Colonic mucosa (tissue), 4 donors: Measurements from ENCODE around the gene ISM1. TPM values are rescaled to one million over a fixed set of nuclear protein-coding genes. Genes with fewer than 3 reads are reported as not detected.
A peak's percentile ranks its signal among the peaks of the same experiment; 100 is the strongest.

Experiments
- DNase-seq: peaks from one replicate; pipeline ENCODE4 v3.0.0-alpha.2; 2020
- H3K27ac ChIP-seq: fragments of 200-600 bp; one replicate; pipeline ENCODE4 v1.8.0; 2021
- H3K27me3 ChIP-seq: fragments of 200-600 bp; one replicate; pipeline ENCODE4 v1.8.0; 2021
- H3K36me3 ChIP-seq: fragments of 200-600 bp; one replicate; pipeline ENCODE4 v1.8.0; 2021
- H3K4me1 ChIP-seq: fragments of 200-600 bp; one replicate; pipeline ENCODE4 v1.8.0; 2021; ENCODE audit warnings: mild to moderate bottlenecking
- H3K4me3 ChIP-seq: fragments of 200-600 bp; one replicate; pipeline ENCODE4 v1.8.0; 2021
- H3K9ac ChIP-seq, 2 donors: one replicate each; pipeline ENCODE4 v1.7.0; 2013; ENCODE audit warnings: control low read depth in 2 of 2, low read depth in 2 of 2, low read length in 2 of 2
- H3K9me3 ChIP-seq: fragments of 200-600 bp; one replicate; pipeline ENCODE4 v1.8.0; 2021
- intact Hi-C: fragments of 100-400 bp; cut with DNase I; formaldehyde crosslinking; loops from one replicate; pipeline ENCODE4 v1.14.1; 2022
- total RNA-seq, 2 donors: library from RNA; stranded (reverse); fragmentation: NEBNext Ultra II Directional in 1 of 2; extraction: Animal tissue kit (Norgen Biotek cat#: 25700) in 1 of 2; gene quantifications; one replicate each; pipeline ENCODE4 v1.2.1, GENCODE V29; 2021
- TF ChIP-seq, protein P1 (sequence below): fragments of 200-600 bp; IDR thresholded peaks from one replicate; pipeline ENCODE4 v1.8.0; 2022; ENCODE audit warnings: antibody characterized with exemption, mild to moderate bottlenecking
- donor health status: healthy.
- donor health status: DM: no; HTN: no; CAD: no.
- donor health status: DM: no; HTN: no; CAD: no.

Gene ISM1
- total RNA-seq, 2 donors from 2014 or later = 0.42 TPM; not detected in 1

DNA sequence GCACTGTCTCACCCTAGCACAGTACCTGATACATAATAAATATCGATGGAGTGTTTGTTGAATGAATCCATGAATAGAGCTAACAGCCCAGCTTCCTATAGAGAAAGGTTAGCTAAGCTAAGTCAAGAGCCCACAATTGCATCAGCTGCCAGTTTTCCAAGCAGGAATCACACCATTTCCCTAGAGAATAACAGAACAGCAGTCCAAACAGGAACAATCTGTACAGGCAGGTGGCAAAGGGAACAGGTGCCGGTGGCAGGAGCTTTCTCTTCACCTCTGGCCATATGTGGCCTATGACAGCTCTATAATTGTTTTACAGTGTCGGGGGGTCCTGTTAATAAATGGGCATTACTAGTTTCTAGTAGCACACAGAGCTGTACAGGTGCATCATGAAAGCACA, 38.8 kb downstream of the ISM1 start:
- TF ChIP-seq, protein P1, sequence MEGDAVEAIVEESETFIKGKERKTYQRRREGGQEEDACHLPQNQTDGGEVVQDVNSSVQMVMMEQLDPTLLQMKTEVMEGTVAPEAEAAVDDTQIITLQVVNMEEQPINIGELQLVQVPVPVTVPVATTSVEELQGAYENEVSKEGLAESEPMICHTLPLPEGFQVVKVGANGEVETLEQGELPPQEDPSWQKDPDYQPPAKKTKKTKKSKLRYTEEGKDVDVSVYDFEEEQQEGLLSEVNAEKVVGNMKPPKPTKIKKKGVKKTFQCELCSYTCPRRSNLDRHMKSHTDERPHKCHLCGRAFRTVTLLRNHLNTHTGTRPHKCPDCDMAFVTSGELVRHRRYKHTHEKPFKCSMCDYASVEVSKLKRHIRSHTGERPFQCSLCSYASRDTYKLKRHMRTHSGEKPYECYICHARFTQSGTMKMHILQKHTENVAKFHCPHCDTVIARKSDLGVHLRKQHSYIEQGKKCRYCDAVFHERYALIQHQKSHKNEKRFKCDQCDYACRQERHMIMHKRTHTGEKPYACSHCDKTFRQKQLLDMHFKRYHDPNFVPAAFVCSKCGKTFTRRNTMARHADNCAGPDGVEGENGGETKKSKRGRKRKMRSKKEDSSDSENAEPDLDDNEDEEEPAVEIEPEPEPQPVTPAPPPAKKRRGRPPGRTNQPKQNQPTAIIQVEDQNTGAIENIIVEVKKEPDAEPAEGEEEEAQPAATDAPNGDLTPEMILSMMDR = no peak
- no peaks in the 10 kb centered on the region for H3K36me3 ChIP-seq
- no peak overlapping the region for H3K9ac ChIP-seq
- H3K4me3 ChIP-seq = no peak overlapping the region
- no peaks in the 10 kb centered on the region for H3K4me1 ChIP-seq
- H3K27ac ChIP-seq = no peak overlapping the region
- intact Hi-C loops = no loop called here
- no peaks in the 10 kb centered on the region for H3K27me3 ChIP-seq
- no peaks in the 10 kb centered on the region for H3K9me3 ChIP-seq
- DNase-seq = no peak

- H3K36me3 ChIP-seq = no peaks in the 10 kb centered on the region
- intact Hi-C loops = no loop called here
- DNase-seq = no peak
- H3K9ac ChIP-seq = no peak overlapping the region
- H3K4me3 ChIP-seq = no peak overlapping the region
- H3K27ac ChIP-seq = no peak overlapping the region
- TF ChIP-seq, protein P1 = no peak
- no peaks in the 10 kb centered on the region for H3K4me1 ChIP-seq
- H3K9me3 ChIP-seq = no peaks in the 10 kb centered on the region
- H3K27me3 ChIP-seq = no peaks in the 10 kb centered on the region
Observed at GRCh38 chr20:13260650-13261279, 39.7 kb downstream of the ISM1 start.

- intact Hi-C loops = no loop called here
- no peaks in the 10 kb centered on the region for H3K27me3 ChIP-seq
- H3K4me1 ChIP-seq = no peaks in the 10 kb centered on the region
Observed at GRCh38 chr20:13261460-13262301, 40.6 kb downstream of the ISM1 start.

DNA sequence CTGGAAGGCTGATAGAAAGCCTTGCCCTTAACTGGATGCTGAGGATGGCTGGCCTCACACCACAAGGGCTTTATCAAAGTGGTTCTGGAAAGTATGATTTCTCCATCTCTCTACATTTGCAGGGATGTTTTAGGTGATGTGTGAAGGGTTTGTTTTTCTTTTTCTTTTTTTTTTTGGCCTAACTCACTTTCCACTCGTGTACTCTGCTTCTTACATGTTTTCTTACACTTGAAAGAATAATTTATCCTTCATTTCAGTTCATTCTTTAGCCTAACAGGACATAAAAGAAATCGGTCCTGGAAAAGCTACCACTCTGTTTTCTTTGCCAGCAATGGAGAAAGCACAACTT, 41.2 kb downstream of the ISM1 start:
- Histone ChIP-seq H3K27me3 (no peaks in the 10 kb centered on the region), H3K36me3 (no peaks in the 10 kb centered on the region), H3K9ac (no peak overlapping the region), H3K4me3 (no peak overlapping the region), H3K27ac (no peak overlapping the region), H3K4me1 (no peaks in the 10 kb centered on the region), H3K9me3 (no peaks in the 10 kb centered on the region)
- TF ChIP-seq, protein P1 = no peak
- no peak for DNase-seq
- intact Hi-C loops = no loop called here

More at GRCh38 chr20:13261460-13262301, 40.6 kb downstream of the ISM1 start:
- no peaks in the 10 kb centered on the region for H3K9me3 ChIP-seq
- H3K9ac ChIP-seq = no peak overlapping the region
- no peak overlapping the region for H3K4me3 ChIP-seq
- DNase-seq = peak; percentile 36
- no peak overlapping the region for H3K27ac ChIP-seq
- H3K36me3 ChIP-seq = no peaks in the 10 kb centered on the region
- TF ChIP-seq, protein P1 = peak; percentile 62

- Histone ChIP-seq H3K4me3 (no peak overlapping the region), H3K36me3 (no peaks in the 10 kb centered on the region), H3K27me3 (no peaks in the 10 kb centered on the region), H3K4me1 (no peaks in the 10 kb centered on the region), H3K27ac (no peak overlapping the region), H3K9me3 (no peaks in the 10 kb centered on the region), H3K9ac (no peak overlapping the region)
- TF ChIP-seq, protein P1 = no peak
- no peak for DNase-seq
- intact Hi-C loops = no loop called here
Observed at GRCh38 chr20:13262671-13263360, 41.7 kb downstream of the ISM1 start.
